OCI-LY3 (cell line): Measurements from ENCODE around the gene OR2B2.

Experiments
- CTCF ChIP-seq: fragments of 200-600, 300-600 bp; sonication (generic); IDR thresholded peaks from 2 replicates; pipeline ENCODE4 v1.5.1; 2014; ENCODE audit warnings: antibody characterized with exemption, low read length, low read depth
- EZH2phosphoT487 ChIP-seq: fragments of 200-600 bp; shearing (Covaris generic); IDR thresholded peaks from 2 replicates; pipeline ENCODE4 v1.6.1; 2018; ENCODE audit warnings: antibody characterized with exemption, mixed run types, low read depth

GRCh38 chr6:27956941-27957340, 44.7 kb upstream of the OR2B2 start, which contains the start of gene OR2B6:
- TF ChIP-seq CTCF = no peak
- TF ChIP-seq EZH2phosphoT487 = no peak
